AG09319 (cell line): ENCODE measurements around the gene SLC2A6.

Experiments used
- DNase-seq: peaks from one replicate; pipeline ENCODE4 v3.0.0-alpha.2; 2010; ENCODE audit warnings: low read depth; ENCODE audit errors: extremely low read depth
- CTCF ChIP-seq: IDR thresholded peaks from 2 replicates; pipeline ENCODE4 v1.5.1; 2011; ENCODE audit warnings: low read depth, mild to moderate bottlenecking, inconsistent platforms, low read length, moderate library complexity

The SLC2A6 gene

DNA sequence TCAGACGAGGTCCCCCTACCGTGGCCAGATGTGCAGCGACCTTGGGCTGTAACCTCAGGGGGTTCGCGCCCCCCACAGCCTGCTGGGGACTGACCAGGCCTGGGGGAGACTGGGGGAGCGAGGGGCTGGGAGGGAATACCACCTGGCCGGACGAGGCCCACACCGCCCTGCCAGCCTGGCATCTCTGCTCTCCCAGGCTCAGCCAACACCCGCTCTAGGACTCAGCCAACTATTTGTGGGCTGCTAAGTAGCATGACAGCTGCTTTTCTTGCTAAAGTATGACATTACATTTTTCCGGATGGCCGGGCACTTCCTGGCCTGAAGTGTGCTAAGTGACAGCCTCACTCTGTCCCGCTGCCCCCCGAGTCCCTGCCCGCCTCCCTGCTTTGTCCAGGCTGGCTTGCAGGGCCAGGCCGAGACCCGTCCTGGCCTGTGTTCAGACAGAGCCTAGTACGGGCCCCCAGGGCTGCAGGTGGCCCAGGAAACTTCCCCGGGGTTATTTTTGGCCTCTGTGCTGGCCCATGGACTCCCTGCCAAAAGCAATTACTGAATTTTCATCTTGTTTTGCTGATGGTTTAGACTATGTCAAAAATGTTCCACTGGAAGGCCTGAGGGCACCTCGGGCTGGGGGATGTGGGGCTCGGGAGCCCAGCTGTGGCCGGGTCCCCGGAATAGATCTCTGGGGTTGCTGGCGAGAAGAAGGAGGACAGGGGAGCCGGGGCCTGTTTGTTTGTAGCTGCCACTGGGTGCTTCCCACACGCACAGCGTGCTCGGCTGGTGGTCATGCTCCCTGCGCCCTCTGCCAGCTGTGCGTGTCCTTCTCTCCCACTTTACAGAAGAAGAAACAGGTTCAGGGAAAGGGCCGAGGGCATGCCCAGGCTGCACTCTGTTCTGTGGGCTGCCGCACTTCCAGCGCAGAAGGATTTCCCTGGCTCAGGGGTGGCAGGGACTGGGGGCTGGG is 13.4 kb upstream of the SLC2A6 start:
- TF ChIP-seq CTCF: no peak
- no peak for DNase-seq

- TF ChIP-seq CTCF: no peak
- DNase-seq: no peak
Measured at GRCh38 chr9:133491656-133491925, 12.7 kb upstream of the SLC2A6 start.

- DNase-seq: no peak
Measured at GRCh38 chr9:133490865-133491655, 12.2 kb upstream of the SLC2A6 start.

GRCh38 chr9:133490201-133490681 is 11.3 kb upstream of the SLC2A6 start:
- DNase-seq: no peak
- no peak for TF ChIP-seq CTCF

More at GRCh38 chr9:133490865-133491655, 12.2 kb upstream of the SLC2A6 start:
- TF ChIP-seq CTCF: no peak

DNA sequence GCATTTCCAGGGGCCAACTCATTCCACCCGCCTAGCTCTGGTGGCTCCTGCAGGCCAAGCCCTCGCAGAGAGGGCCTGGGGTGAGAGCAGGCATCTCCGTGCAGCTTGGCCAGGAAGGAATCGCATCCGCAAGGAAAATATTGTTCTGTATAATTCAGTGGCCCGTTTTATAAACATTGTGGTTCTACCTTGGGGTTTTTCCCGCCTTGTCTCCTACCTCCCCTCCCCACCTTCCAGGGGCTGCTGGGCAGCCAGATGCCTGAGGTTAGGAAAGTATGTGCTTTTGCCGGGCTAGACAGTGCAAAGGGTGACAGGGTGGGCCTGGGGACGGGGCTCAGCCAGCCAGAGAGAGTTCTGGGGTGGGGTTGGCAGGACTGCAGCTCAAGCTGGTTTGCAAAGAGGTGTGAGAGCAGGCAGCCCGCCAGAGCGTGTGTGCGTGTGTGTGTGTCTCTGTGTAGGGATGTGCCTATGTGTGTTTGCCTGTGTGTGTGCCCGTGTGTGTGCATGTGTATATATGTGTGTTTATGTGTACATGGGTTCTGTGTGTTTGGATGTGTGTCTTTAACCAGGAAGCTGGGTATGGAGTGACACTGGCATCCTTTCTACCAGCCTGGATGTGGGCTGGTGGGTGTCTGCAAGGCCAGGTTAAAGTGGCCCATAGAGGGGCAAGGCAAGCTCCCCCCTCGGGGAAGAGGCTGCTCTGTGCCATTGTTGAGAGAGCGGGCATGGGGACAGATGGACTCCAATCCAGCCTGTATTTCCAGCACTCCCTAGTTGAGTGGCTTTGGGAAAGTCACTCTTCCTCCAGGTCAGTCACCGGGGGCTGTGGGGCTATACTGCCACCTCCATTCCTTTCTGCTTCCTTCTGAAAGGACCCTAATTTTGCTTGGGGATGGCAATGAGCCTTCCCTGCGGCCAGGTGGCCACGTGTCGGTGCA is 10.6 kb upstream of the SLC2A6 start:
- no peak for DNase-seq
- TF ChIP-seq CTCF: no peak

- TF ChIP-seq CTCF: no peak
Measured at GRCh38 chr9:133488686-133489252, 9.9 kb upstream of the SLC2A6 start.

More at GRCh38 chr9:133488686-133489252, 9.9 kb upstream of the SLC2A6 start:
- no peak for DNase-seq
